Bronchial epithelial cell (primary cell): ENCODE measurements around the gene UNC93A. TPM values are rescaled to one million over a fixed set of nuclear protein-coding genes. Genes with fewer than 3 reads are reported as not detected.
"Not testable (repeated sequence)": the region's sequence is repeated elsewhere in the genome, so short reads cannot be mapped to it uniquely, and the experiment has no call there.

Source experiments
- DNase-seq: peaks from one replicate; pipeline ENCODE4 v3.0.0-alpha.2; 2010; ENCODE audit warnings: low read depth
- FAIRE-seq: peaks from 2 replicates; lab custom pipeline; 2011; peaks lifted over from hg19 to GRCh38; lab: Jason Lieb, UNC
- H3K27me3 ChIP-seq: 2 replicates; pipeline ENCODE4 v1.5.1; 2011; ENCODE audit warnings: low read length; ENCODE audit not compliant: control insufficient read depth, insufficient read depth
- H3K36me3 ChIP-seq: 2 replicates; pipeline ENCODE4 v1.5.1; 2011; ENCODE audit warnings: low read length; ENCODE audit not compliant: control insufficient read depth, insufficient read depth
- H3K4me3 ChIP-seq: 2 replicates; pipeline ENCODE4 v1.5.1; 2011; ENCODE audit warnings: mild to moderate bottlenecking, low read depth, low read length, control low read depth
- CTCF ChIP-seq: IDR thresholded peaks from 2 replicates; pipeline ENCODE4 v1.5.1; 2011; ENCODE audit warnings: mild to moderate bottlenecking, moderate library complexity, low read length, control low read depth, inconsistent platforms; ENCODE audit not compliant: insufficient read depth, severe bottlenecking
- total RNA-seq: library from RNA; depleted of rRNA; stranded (reverse); fragments of >200 nt; gene quantifications from 2 replicates; pipeline ENCODE4 v1.2.1, GENCODE V29; 2014

Gene UNC93A
- total RNA-seq, 1 donor from 2014 or later = not detected

DNA sequence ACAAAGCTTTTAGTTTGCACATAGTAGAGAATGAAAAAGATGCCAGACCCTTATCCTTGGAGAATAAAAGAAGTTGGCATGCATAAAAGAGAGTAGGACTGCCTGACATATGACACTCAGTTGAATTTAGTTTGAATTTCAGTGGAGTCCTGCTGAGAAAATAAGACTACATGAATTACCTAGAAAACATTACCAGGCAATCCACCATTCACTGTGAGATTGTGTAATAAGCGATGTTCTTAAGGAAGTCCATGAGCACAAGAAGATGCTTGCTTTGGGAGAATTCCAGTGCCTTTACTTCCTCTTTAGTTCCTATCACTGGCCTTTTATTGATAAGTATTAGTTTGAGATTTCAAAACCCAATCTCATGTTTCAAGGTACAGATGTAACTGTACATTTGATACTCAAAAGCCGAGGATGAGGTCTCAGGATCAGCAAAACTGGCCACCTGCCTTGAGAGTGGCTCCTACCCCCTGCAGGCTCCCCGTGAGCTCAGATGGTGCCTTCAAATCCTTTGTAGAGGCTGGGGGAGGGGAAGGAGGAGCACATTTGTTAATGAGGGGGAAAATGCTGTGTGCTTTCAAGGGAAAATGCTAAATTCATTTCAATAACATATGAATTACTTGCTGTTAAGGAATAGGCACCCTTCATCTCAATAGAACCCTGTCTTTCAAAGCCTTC, 11.2 kb upstream of the UNC93A start:
- FAIRE-seq (peak; percentile 50), DNase-seq (no peak)
- no peak for TF ChIP-seq CTCF
- Histone ChIP-seq H3K27me3 (no peaks in the 10 kb centered on the region), H3K4me3 (no peak overlapping the region), H3K36me3 (no peaks in the 10 kb centered on the region)

DNA sequence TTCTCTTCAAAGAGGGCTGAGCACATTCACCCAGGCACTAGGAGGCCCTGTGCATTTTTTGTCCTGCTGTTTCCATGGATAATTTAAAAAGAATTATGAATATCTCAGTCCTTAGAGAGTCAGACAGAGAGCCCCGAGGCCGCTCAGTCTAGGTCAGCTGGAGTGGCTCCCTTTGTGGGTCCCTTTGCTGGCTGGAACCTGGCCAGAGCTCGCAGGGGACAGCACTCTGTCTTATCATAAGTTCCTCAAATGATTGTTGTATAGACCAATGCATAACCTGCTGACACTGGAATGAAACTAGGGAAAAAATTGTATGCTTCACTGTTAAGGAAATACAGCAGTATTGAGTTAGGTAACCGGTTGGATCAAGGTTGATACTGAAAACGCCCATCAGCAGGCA, 10.6 kb upstream of the UNC93A start:
- H3K36me3 ChIP-seq, DNase-seq, FAIRE-seq, H3K4me3 ChIP-seq, H3K27me3 ChIP-seq: not testable (repeated sequence)

DNA sequence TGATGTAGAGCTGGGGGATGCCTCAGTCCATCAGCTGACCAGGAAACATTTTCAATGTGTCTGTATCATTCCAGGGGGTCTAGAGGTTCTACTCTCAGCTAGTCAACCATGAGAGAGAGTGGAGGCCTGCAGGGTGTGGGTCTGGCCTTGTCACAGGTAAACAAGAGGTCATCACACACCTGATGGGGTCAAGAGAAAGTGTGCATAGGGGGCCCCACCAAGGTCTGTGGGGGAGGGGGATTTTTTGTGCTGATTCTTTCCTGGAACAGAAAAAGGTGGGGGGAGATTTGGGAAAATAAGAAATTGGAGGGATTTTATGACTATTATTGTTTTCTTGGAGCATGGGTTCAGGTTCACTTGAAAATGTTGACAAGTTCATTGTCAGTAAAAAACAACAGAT, 8.9 kb upstream of the UNC93A start:
- TF ChIP-seq CTCF = no peak
- DNase-seq (no peak), FAIRE-seq (no peak)
- Histone ChIP-seq H3K27me3 (no peaks in the 10 kb centered on the region), H3K36me3 (no peaks in the 10 kb centered on the region), H3K4me3 (no peak overlapping the region)

DNA sequence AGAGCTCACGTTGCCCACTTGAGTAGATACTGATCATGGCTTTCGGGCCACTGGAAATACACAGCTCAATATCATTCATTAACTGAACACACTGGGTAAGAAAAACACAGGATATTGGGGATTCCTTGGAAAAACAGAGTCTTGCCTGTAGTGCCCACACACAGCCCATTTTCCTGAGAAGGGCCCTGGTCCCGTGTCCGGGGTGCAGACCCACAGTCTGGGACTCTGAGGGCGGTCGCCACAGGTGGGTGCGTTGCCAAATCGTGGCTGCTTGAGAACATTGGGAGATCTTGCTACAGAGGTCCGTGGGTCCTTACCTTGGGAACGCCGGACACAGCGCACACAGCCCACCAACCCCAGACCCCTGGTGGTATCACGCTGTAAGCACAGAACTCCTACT, 6.5 kb upstream of the UNC93A start:
- H3K4me3 ChIP-seq, DNase-seq, H3K27me3 ChIP-seq, H3K36me3 ChIP-seq, FAIRE-seq: not testable (repeated sequence)

DNA sequence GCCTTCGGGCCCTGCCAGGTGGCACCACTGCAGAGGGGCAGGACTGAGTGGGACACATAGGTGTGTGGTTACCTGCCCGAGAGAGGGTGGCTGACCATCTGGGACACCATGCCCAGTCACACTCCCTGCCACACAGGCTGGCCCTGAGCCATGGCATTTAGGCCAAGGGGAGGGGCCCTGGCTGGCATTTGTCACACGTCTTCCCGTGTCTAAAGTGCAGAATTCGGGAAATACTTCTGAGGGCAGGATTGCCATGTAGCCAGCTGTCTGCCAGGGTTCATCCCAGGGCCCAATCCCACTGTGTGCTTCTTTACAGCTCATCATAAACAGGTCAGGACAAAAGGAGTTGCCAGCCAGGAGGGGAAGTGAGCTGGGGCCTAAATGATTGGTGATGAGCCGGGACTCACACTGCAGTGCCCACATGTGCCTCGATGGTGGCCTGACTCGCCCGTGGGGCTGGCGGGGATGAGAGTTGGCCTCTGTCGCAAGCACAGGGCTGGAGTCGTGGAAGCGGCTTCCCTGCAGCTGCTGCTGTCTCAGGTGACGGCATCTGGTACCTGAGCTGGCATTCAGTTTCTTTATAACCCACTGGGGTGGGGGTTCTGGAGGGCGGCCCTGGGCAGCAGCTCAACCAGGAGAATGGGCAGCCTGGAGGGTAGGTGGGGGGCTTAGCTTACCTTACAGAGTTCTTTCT, 5.9 kb upstream of the UNC93A start:
- H3K27me3 ChIP-seq = no peaks in the 10 kb centered on the region
- DNase-seq (no peak), FAIRE-seq (no peak)
- no peak overlapping the region for H3K4me3 ChIP-seq
- TF ChIP-seq CTCF = no peak
- H3K36me3 ChIP-seq = no peaks in the 10 kb centered on the region

DNA sequence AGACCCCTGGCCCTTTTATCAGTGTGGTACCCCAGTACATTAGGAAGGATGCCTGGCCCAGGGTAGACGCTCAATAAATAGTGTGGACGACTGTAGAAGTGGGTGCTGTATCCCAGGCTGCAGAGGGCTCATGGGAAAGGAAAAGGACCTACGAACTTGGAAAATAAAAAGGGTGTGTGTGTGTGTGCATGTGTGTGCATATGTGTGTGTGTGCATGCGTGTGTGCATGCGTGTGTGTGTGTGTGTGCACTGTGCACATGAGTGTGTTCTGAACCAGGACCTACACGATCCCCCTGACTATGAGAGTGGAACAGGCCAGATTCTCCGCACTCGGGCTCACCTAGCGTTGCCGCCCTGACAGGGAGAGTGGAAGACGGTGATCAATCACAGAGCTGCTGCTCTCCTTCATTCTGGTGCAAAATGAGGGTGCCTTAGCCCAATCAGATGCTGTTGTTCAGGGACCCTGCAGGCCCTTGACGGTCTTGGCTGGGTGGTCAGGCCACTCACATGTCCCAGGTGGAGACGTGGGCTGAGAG, 3.5 kb upstream of the UNC93A start:
- Histone ChIP-seq H3K27me3 (no peaks in the 10 kb centered on the region), H3K36me3 (no peaks in the 10 kb centered on the region), H3K4me3 (no peak overlapping the region)
- FAIRE-seq (no peak), DNase-seq (no peak)
- no peak for TF ChIP-seq CTCF

- not testable (repeated sequence) for H3K4me3 ChIP-seq, H3K27me3 ChIP-seq, H3K36me3 ChIP-seq
- FAIRE-seq (peak; percentile 98), DNase-seq (peak; percentile 24)
Observed at GRCh38 chr6:167288591-167289225, 2.4 kb upstream of the UNC93A start.

DNA sequence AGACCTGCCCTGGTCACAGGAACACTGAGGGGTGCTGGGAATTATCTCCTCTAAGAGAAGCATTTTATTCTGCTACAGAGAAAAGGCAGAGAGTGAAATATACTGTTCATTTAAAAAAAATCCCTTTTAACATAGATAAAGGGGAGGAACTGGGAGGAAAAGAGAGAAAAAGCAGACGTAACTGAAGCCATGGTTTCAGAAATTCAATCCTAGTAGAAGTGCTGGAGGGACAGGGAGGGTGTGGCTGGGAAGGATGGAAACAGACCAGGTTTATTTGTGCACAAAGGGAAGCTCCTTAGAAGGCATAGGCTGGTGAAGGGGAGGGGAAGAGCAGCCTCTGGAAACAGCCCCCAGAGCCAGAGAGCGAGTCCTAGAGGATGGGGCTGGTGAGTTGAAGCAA, 1.8 kb upstream of the UNC93A start:
- peak; percentile 18 for FAIRE-seq
- not testable (repeated sequence) for H3K27me3 ChIP-seq, H3K4me3 ChIP-seq, DNase-seq, H3K36me3 ChIP-seq
